GM18507 (cell line): ENCODE measurements around the gene PROCA1.
"Not testable (repeated sequence)": the region's sequence is repeated elsewhere in the genome, so short reads cannot be mapped to it uniquely, and the experiment has no call there.

ENCODE experiments used
- DNase-seq: peaks from one replicate; pipeline ENCODE4 v3.0.0; 2011; ENCODE audit warnings: low read depth; ENCODE audit not compliant: insufficient read length; ENCODE audit errors: extremely low spot score
- FAIRE-seq: peaks from 2 replicates; lab custom pipeline; 2011; peaks lifted over from hg19 to GRCh38; lab: Jason Lieb, UNC

Gene PROCA1

DNA sequence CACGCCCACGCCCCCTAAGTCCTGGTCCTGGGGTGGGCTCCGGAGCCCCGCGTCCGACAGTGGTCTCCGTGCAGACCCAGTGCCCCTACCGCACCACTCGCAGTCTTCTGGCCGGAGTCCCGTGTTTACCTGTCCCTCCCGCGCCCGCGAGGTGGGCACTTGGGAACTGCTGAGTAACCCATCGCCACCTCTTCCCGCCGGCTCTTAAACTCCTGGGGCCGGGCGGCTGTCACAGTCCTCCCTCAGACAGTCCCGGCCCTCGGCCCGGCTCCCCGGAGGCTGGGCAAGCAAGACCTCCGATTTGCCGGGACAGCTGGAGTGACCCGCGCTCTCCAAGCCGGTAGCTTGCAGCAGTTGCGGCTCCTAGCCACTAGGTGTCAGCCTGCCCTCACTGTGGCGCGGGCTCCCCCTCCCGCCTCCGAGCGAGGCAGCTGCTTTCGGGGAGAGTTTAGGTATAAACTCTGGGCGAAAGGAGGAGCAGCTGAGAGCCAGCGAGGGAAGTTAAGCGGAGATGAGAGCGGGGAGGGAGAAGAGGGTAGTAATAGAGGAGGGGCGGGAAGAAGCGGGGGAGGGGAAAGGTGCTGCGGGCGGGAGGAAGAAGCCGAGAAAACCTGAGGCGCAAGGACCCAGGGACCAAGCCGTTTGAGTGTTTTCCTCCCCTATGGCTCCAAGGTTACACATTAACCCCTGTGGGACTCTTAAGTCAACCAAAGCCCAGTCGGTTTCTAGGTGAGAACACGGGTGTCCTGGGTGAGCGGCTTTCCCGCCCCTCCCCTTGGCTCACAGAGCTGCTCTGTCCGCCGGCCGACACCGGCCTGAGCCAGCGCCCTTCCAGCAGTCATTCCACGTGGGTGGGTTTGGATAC lies 15.2 kb upstream of the PROCA1 start:
- FAIRE-seq = peak; percentile 92
- peak; percentile 68 for DNase-seq

DNA sequence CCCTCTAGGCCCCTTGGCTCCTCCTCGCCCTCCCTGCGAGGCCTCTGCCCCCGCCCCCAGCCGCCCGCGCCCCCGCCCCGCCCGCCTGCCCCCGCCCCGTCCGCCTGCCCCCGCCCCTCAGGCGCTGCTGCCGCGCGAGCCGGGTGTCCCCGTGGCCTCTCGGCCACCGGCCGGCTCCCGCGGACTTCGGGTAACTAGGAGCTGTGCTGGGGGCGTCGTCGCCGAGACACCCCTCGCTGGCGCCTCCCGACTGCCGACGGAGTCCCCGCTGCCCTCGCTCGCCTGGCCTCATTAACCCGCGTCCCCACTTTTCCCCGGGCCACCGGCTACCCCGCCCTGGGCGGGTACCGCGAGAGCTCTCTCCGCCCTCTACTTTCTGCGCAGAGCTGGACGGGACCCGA lies 14.5 kb upstream of the PROCA1 start, which contains the start of gene TLCD1:
TSS of gene TLCD1 (minus strand) at position 8 of the 401 bp plus-strand sequence. CDS start 136 bp downstream, outside the sequence.
- no peak for FAIRE-seq
- DNase-seq = no peak

DNA sequence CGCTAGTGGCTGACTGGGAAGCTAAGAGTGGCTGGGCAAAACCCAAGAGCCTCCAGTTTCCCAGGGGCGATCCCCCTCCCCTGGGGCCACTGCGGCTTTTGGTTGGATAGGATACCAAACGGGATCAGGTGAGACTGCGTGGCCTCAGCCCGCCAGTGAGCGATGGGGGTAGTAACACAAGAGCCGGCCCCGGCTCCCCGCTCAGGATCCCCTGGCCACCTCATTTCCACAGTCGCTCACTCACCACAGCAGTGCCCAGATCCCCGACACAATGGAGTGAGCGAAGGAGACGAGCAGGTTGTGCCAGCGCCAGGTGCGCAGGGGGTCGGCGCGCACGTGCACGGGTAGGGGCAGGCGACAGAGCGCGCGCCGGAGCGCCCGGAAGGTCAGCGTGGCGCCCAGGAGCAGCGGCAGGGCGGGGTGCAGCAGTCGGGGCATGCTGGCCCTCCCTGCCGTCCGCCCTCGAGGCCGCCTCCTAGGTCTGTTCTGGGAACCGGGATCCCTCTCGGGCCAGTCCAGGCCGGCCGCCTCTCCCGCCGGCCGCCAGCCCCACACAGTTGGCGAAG lies 14.1 kb upstream of the PROCA1 start:
- FAIRE-seq (no peak), DNase-seq (no peak)

DNA sequence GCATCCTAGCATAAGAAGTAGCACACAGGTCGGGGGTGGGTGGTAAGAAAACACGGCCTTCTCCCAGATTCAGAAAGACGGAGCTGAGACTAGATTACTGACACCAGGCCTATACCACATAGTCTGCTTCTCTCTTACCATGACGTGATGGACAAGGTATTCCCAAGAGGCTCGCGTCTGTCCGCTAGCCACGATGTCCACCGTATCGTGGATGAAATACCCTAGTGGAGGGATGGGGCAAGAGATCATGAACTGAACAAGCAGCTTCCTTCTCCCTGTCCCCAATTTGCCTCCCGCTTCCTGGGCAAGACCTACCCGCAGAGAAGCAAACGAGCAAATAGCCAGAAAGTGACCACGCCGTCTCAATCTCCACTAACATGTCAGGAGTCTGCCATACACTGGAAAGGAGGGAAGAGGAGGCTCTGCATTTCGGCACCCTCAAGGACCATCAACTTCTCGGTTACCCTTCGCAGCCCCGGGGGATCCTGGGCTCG lies 13.5 kb upstream of the PROCA1 start:
- no peak for DNase-seq
- FAIRE-seq = peak; percentile 60

DNA sequence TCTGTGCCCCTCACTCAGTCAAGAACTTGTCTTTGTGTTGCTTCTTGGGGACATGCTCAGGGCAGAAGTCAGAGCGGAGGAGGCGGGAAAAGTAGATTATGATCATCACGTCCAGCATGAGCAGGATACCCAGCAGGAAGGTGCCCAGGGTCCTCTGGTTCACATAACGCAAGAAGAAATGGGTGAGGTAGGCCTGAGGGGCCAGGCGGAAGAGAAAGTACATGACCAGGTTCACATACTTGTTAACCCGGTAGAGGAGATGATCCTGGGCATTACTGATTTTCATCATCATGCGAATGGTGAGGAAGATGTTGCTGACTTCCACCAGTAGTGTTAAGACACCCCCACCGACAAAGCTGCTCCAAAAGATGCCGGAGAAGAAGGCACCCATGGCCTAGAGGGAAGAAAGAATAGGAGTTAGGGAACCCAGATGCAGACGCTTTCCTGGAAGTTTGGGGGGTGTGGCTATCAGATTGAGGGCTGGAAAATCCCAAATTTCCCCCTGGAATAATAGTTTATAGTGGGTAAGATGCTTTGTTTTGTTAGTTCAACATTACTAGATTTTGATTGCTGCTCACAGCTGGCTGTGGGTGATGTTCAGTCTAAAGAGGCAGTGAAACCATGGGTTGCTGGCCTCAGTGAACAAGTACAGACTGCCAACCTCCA lies 12.9 kb upstream of the PROCA1 start:
- DNase-seq = no peak
- no peak for FAIRE-seq

DNA sequence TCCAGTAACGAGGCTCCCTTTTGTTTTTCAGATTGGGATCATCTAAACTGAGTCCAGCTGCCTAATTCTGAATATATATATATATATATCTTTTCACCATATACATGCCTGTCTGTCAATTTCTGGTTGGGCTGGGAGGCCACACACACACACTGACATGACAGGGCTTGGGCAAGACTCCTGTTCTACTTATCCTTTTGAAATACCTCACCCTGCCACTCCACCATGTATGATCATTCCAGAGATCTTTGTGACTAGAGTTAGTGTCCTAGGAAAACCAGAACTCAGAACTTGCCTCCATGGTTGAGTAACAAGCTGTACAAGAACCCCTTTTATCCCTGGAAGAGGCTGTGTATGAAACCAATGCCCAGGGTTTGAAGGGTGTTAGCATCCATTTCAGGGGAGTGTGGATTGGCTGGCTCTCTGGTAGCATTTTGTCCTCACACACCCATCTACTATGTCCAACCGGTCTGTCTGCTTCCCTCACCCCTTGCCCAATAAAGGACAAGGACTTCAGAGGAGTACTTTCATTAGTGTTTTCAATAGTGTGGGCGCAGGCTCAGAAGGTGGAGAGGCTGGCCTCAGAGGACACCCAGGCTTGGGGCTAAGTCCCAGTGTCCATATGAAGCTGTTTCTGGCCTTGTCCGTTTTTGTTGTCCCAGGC lies 12.3 kb upstream of the PROCA1 start:
- not testable (repeated sequence) for DNase-seq

DNA sequence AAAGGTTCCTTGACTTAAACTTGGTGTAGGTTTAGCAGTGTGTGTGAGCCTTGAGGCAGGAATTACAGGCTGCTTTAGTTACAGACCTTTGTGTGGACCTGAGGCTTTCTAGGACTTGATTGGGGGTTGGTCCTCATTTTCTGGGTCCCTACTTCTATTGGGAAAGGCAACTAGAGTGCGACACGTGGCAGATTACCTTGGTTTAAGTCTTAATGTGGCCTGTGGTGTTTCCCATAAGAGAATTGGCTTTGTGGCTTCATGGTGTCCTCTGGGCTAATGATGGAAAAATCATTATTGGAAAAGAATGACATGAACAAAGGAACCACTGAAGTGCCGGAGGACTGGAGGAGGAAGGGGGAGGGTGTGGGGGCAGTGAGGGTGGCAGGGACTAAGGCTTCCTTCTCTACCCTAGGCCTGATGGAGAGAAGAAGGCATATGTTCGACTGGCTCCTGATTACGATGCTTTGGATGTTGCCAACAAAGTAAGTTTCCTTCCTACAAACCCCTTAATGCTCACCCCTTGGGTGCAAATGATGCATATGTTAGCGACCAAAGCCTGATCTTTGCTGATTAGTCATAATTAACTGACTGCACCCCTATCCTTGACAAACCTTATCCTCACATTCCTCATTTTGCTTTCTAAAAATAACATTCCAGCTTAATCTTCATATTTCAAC lies 11.6 kb upstream of the PROCA1 start:
- DNase-seq (no peak), FAIRE-seq (no peak)

More for the DNA sequence above, 12.3 kb upstream of the PROCA1 start:
- not testable (repeated sequence) for FAIRE-seq

DNA sequence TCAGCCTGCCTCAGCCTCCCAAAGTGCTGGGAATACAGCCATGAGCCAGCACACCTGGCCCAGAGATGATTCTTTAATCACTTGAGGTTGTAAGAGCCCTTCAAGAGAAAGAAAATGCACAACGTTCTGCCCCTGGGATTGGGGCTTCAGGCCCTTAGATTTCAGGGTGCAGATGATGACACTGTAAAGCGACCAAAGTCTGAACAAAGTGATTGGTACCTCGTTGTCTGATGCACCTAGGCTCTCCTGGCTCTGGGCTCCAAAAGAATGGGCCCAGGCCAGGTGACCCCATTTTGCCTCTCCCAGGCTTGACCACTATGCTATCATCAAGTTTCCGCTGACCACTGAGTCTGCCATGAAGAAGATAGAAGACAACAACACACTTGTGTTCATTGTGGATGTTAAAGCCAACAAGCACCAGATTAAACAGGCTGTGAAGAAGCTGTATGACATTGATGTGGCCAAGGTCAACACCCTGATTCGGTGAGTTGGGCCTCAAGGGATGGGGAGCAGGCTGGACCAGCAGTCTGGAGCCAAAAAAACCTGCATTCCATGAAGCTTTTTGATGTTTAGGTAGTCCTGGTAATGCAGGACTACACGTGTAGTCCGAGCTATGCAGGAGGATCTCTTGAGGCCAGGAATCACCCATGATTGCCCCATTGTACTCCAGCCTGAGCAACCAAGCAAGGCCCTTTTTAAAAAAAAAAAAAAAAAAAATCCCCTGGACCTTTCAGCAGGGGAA lies 10.9 kb upstream of the PROCA1 start:
- FAIRE-seq = no peak
- DNase-seq = no peak

DNA sequence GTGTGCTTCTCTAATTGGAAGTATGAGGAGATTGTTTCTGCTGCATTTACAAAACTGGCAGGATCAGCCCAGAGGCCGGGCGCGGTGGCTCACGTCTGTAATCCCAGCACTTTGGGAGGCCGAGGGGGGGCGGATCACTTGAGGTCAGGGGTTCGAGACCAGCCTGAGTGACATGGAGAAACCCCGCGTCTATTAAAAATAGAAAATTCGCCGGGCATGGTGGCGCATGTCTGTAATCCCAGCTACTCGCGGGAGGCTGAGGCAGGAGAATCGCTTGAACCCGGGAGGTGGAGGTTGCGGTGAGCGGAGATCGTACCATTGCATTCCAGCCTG lies 9.3 kb upstream of the PROCA1 start:
- not testable (repeated sequence) for DNase-seq, FAIRE-seq

DNA sequence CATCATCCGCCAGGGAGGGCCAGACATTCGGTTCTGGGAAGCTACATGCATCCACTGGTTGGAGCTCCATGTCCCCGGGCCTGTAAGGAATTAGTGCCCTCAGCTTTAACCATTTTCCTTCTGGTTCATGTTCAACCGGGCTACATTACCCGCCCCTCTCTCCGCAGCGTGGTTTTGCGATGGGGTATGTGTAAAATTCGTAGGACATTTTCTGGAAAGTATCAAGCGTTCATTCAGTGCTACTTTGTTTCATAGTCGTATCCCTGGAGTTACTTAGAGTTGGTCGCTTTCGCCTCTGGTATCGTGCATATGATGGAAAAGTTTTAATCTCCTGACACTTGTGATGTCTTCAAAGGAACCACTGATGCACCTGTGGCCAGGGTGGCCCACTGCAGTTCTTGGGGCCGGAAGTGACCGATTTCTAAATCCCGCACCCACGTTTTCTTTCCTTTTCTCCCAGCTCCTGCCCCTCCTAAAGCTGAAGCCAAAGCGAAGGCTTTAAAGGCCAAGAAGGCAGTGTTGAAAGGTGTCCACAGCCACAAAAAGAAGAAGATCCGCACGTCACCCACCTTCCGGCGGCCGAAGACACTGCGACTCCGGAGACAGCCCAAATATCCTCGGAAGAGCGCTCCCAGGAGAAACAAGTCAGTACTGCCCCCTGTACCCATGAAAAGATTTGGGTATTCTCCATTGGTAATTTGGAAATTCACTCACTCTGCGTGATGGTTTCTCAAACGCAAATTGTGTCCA lies 8.7 kb upstream of the PROCA1 start:
- FAIRE-seq = no peak
- DNase-seq = no peak

DNA sequence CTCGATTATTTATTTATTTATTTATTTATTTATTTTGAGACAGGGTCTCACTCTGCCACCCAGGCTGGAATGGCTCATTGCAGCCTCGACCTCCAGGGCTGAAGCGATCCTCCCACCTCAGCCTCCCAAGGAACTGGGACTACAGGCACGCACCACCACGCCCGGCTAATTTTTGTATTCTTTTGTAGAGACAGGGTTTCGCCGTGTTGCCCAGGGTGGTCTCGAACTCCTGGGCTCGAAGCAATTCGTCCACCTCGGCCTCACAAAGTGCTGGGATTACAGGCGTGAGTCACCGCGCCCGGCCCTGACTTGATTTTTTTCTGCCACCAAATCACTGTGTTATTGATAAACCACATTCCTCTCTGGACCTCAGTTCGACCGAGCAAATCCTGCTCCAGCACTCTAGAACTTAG lies 7.3 kb upstream of the PROCA1 start:
- DNase-seq (no peak), FAIRE-seq (no peak)

DNA sequence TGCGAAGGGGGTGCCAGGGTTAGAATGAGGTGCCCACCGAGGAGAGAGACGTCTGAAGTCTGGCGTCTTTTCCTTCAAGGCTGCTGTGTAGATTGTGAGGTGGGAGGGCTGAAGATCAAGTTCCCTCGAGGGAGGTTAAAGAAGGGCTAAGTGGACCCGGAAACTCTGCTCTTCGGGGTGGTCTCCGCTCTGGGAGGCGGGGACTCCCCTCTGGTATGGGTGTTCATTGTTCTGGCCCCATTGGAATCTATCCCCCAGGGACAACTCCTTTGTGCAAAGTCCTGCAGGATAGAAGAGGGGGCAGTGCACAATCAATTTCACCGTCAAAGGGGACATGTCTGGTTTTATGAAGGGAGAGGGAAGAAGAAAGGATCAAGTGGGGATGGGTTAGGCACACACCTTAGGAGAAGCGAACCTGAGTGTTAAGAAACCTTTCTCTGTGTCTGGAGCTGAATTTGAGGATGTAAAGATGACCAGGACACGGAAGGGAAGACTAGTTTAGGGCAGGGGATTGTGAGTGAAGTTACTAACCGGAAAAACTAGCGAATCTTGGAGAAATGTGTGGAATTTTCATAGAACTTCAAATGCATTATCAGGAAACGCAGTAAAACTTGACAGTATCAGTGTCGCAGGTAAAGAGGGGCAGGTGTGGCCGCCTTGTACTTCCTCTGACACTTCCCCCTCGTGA lies 6.8 kb upstream of the PROCA1 start:
- no peak for FAIRE-seq
- no peak for DNase-seq

DNA sequence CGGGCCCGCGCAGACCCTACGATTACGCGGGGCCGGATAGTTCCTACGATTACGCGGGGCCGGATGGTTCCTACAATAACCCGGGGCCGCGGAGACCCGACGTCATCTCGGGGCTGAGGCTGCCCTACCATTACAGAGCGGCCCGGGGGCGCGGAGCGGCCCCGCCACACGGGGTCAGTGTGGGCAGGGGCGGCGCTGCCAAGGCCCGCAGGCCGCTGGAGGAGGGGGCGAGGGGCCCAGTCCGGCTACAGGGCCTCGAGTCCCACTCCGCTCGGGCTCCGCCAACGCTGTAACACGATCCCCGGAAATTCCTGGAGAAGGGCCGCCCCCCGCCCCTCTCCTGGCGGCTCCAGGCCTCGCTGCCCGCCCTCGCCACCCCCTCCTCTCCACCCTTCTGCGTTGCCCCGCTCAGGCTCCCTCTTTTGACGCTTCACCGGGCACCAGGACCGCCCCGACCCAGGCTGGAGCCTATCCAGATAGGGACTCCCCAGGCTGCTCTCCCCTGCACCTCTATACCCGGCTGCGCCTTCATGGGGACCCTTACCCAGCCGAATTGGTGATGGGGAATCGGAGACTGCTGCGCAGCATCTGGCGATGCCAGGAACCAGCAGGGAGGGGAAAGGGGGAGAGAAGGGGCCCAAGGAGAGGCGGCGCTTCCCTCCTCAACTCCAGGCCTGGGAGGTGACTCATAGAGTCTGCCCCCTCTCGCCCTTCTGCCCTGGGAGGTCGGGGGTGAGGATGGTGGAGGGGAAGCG lies 6.1 kb upstream of the PROCA1 start, which contains the start of gene RAB34:
TSS of gene RAB34 (minus strand) at position 291 of the 755 bp plus-strand sequence. CDS start 602 bp downstream, outside the sequence.
- DNase-seq = no peak
- FAIRE-seq = no peak

DNA sequence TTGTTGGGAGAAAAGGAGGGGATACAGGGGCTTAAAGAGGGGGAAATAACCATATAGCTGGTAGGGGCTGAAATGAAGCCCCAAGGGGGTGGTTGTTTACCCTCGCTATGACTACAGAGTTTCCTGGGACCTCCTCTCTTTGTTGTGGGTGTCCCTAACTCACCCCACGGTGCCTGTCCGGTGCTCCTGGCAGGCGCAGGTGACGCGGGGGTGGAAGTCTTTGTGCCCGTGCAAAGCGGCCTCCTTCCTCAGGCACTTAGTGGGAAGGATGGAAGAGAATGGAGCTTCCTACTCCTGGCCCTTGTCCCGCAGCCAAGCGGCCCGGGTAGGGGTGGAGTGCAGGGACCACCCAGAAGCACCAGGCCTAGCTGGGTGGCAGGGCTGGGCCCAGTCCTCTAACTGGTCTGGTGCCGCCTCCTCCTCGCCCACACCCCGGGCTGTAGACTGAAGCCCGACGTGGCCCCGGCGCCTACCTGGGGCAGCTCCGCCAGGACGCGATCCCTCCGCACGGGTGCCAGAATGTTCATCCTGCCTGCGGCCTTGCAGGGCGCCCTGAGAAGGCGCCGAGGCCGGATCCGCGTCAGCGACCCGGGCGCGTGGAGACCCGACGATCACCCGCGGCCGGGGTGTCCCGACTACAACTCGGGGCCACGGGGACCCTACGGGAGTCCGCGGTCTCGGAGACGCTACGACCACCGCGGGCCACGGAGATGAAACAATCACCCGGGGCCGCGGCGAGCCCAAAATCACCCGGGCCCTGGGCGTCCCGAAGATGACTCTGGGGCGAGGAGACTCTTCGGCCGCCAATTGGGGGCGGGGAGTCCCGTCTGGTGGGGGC lies 5.3 kb upstream of the PROCA1 start:
- no peak for FAIRE-seq
- DNase-seq = no peak

DNA sequence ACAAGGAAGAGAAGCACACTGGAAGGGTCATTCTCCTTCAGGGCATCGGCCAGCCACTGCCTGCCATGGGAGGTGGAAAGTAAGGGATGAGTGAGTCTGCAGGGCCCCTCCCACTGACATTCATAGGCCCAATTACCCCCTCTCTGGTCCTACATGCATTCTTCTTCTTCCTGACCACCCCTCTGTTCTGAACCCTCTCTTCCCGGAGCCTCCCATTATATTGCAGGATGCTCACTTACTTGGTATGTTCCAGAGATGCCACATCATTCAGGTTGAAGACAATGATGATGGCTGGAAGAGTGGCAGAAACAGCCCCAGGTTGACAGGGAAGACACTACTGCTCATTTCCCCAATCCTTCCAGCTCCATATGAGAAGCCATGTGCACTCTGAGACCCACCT lies 3.5 kb upstream of the PROCA1 start:
- DNase-seq = no peak
- FAIRE-seq = no peak

DNA sequence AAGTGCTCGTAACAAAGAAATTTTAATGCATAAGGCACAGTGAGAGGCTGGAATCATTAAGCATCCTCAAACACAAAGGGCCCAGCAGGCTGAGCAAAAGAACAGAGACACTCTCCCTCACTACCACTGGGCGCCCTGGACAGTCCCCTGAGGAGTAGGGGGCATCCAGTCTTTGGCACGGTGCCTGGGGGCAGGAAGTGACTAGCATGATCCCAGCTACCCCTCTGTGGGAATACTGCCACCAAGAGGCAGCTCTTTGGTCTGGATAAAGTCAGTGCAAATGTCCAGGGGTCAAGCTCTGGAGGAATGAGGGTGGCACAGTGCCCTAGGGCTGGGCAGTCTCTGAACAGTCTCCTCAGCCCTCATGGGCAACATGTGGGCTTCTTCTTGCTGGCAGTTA lies 2.6 kb upstream of the PROCA1 start:
- FAIRE-seq = no peak

More for the DNA sequence above, 2.6 kb upstream of the PROCA1 start:
- no peak for DNase-seq
